ENCODE data around the gene DHX34.

The DHX34 gene

DNA sequence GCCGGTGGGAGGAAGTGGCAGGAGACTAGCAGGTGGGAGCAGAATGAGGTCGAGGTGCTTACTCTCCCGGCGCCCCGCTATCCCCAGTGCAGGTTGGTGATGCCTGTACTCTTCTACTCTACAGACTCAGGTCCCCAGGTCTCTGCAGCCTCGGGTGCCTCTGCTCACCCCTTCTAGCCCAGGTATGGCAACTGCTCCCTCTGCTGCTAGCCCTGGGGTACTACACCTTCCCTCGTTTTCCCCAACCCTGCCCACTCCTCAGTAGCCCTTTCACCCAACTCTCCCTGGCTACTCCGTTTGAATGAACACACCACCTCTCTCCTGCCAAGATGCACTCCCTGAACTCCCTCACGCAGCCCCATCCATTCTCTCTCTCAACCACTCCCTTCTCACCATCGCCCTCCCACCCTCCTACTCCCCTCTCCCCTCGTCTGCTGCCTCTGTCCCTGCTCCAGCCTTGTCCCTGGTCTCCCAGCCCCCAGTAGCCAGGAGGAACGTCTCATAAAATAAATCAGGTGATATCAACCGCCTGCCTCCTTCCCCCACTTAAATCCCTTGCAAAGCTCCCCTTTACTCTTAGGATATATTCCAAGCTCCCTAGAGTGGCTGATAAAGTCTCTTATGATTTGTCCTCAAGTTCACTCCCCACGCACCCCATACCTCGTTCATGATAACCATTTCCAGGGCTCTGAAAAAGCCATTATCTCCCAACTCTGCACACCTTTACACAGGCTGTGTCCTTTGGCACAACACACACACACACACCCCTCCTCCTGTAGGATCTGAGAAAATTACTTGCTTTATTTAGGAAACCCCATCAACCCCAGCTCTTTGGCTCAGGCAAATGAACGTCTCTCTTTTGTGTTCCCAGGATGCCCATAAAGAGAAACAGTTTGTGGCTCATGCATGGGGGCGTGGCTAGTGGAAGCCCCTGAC lies 78.4 kb downstream of the DHX34 start:
- DNase-seq = peak; percentile 25 to 86 (median 66)
- intact Hi-C loops (cut with DNase I) = no loop called here

DNA sequence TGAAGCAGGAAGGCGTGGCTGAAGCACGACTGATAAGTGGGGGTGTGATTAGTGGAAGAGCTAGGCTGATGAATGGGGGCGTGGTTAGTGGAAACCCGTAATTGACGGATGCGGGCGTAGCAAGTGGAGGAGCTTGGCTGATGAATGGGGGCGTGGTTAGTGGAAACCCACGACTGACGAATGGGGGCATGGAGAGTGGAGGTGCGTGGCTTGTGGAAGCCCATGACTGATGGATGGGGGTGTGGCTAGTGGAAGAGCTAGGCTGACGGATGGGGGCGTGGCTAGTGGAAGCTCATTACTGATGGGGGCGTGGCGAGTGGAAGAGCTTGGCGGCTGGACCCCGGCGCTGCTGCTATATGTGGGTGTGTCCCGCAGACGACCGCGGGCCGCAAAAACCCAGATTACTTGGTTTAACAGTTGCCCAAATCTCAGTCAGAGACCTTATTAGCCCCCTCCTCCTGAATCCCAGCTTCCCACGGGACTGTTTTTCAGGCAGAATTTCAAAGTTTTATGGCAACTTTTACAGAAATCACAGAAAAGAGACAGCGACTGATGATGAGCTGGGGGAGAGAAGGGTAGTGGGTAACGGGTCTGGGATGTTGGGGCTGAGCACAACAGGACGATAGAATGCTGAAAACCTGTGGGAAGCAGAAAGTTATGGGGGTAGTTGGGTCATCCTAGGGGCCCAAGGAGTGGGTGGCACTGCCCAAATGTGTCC lies 79.2 kb downstream of the DHX34 start:
- intact Hi-C loops (cut with DNase I) = no loop called here
- peak; percentile 71 to 96 (median 86) for DNase-seq

DNA sequence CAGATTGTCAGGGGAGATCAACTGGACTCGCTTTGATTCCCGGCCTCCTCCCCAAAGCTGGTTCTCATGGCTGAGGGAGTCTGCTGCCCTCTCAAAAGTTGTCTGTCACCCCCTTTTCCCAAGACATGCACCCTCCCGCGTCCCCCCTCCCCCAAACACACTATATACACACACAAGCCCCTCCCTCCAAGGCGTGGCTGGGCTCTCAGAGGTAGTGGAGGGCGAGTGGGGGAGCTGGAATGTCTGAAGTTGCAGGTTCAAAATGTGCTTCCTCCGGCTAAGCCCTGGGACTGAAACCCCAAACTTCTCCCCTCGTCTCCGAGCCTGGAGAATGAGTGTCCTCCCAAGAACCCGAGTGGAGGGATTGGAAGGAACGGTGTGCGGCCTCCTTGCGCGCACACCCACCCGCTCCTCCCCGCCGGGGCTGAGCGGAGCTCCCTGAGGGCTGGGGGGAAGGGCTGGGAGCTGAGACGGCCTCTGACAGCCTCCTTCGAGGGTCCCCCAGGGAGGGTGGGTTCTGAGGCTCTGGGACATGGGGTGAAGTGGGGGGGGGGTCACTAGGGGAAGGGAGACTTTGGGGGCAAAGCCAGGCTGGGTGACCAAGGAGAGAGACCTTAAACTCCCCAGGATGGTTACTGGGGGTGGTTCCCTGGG lies 80.2 kb downstream of the DHX34 start:
- DNase-seq = no peak
- intact Hi-C loops (cut with DNase I) = no loop called here

DNA sequence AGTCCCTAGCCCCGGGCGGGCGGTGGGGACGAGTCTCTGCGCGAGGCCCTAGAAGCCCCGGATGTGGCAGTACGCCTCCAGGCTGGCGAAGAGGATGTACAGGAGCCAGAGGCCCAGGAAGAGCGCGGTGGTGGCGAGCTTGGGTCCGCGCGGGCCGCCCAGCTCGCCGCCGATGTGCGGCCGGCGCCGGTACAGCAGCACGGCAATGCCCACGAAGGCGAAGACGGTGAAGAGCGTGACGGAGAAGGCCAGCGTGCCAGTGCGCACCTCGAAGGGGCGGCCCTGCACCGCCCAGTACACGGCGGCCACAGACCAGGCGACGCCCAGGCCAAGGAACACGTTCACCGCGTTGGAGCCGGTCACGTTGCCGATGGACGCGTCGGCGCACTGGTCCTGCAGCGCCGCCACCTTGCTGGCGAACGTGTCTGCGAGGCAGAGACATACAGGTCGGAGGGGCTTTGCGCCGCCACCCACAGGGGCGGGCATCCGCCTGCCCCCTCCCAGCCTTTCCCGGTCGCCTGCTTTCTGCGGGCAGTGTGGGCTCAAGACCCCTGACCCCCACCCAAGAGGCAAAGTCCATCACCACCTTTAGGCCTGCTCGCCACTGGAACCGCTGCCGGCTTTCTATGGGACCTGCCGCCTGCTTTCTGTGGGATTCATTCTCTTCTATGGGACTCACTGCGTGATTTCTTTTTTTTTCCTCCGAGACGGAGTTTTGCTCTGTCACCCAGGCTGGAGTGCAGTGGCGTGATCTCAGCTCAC lies 81.1 kb downstream of the DHX34 start:
- intact Hi-C loops (cut with DNase I) = no loop called here

DNA sequence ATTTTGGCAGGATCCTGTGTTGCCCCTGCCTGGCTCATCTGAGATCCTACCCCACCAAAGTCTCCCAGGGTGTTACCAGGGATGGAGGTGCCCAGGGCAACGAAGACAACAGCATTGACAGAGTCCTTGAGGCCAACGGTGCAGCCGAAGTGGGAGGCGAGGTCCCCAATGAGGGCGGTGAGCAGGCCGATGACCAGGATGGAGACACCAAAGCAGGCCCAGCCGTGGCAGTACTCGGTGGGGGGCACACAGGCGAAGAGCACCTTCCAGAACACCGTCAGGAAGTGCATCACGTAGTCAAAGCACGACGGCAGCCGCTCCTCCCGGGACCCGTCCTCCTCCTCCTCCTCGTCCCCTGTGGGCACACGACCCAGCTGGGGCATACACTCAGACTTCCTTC lies 83.0 kb downstream of the DHX34 start:
- intact Hi-C loops (cut with DNase I) = no loop called here
- DNase-seq = no peak

More for the DNA sequence above, 81.1 kb downstream of the DHX34 start:
- DNase-seq = no peak
